IMR-90 (cell line): ENCODE data around the gene CELA2B. TPM values are rescaled to one million over a fixed set of nuclear protein-coding genes. Genes with fewer than 3 reads are reported as not detected.

ENCODE experiments used
- ATAC-seq: fragments of 200-7000 bp; cut with Tn5 transposase; 2 replicates; pipeline ENCODE4 v1.9.1; 2020; ENCODE audit warnings: low read depth, mild to moderate bottlenecking, moderate library complexity
- BruUV-seq: library from RNA; stranded (reverse); fragments of 400-500 nt; replicated peaks from 2 replicates; lab custom pipeline; 2021; lab: Mats Ljungman, UMichigan
- CTCF ChIA-PET: fragments of 300-600 bp; formaldehyde crosslinking; extraction: SDS; loops from one replicate; lab custom pipeline; 2021; ENCODE audit warnings: antibody characterized with exemption; lab: Yijun Ruan, JAX
- POLR2A ChIA-PET: fragments of 300-600 bp; sonication (Branson Sonifier 250); formaldehyde crosslinking; loops from one replicate; lab custom pipeline; 2022; ENCODE audit warnings: antibody characterized with exemption; ENCODE audit not compliant: unreplicated experiment; lab: Charles Lee
- DNase-seq: peaks from one replicate; pipeline ENCODE4 v3.0.0; 2013
- H2AFZ ChIP-seq: replicated peaks from 2 replicates; pipeline ENCODE3; 2013; ENCODE audit warnings: low read length, mild to moderate bottlenecking; ENCODE audit not compliant: poor library complexity
- H2AK5ac ChIP-seq: 2 replicates; pipeline ENCODE4 v1.6.1; 2013; ENCODE audit warnings: low read depth, low read length, inconsistent platforms
- H2AK9ac ChIP-seq: replicated peaks from 2 replicates; pipeline ENCODE3; 2013; ENCODE audit warnings: mild to moderate bottlenecking, low read depth, low read length, moderate library complexity; ENCODE audit not compliant: poor library complexity
- H2BK120ac ChIP-seq: 2 replicates; pipeline ENCODE4 v1.6.1; 2013; ENCODE audit warnings: low read depth, low read length, inconsistent platforms
- H2BK15ac ChIP-seq: 3 replicates; pipeline ENCODE4 v1.6.1; 2013; ENCODE audit warnings: low read depth, low read length, inconsistent platforms
- H2BK20ac ChIP-seq: 2 replicates; pipeline ENCODE4 v1.6.1; 2013; ENCODE audit warnings: low read depth, mild to moderate bottlenecking, inconsistent platforms, low read length, moderate library complexity
- H2BK5ac ChIP-seq: 2 replicates; pipeline ENCODE4 v1.6.1; 2013; ENCODE audit warnings: mild to moderate bottlenecking, low read depth, low read length, inconsistent platforms; ENCODE audit not compliant: poor library complexity, severe bottlenecking
- H3K14ac ChIP-seq: replicated peaks from 2 replicates; pipeline ENCODE4 v1.6.1; 2013; ENCODE audit warnings: low read depth, low read length, inconsistent platforms
- H3K18ac ChIP-seq: 2 replicates; pipeline ENCODE4 v1.6.1; 2013; ENCODE audit warnings: low read depth, low read length, control low read depth
- H3K23ac ChIP-seq: 2 replicates; pipeline ENCODE4 v1.6.1; 2013; ENCODE audit warnings: low read depth, low read length, inconsistent platforms
- H3K27ac ChIP-seq: 2 replicates; pipeline ENCODE4 v1.5.1; 2013; ENCODE audit warnings: mild to moderate bottlenecking, control low read depth, low read length; ENCODE audit not compliant: insufficient read depth
- H3K27me3 ChIP-seq: 2 replicates; pipeline ENCODE4 v1.6.1; 2013; ENCODE audit warnings: low read length; ENCODE audit not compliant: control insufficient read depth, insufficient read depth
- H3K36me3 ChIP-seq: 2 replicates; pipeline ENCODE4 v1.6.1; 2013; ENCODE audit warnings: low read length, mixed read lengths; ENCODE audit not compliant: control insufficient read depth, insufficient read depth
- H3K4ac ChIP-seq: 2 replicates; pipeline ENCODE4 v1.6.1; 2013; ENCODE audit warnings: low read depth, low read length, inconsistent platforms
- H3K4me1 ChIP-seq: 2 replicates; pipeline ENCODE4 v1.6.1; 2013; ENCODE audit warnings: low read length, mixed read lengths; ENCODE audit not compliant: control insufficient read depth, insufficient read depth
- H3K4me2 ChIP-seq: 2 replicates; pipeline ENCODE4 v1.6.1; 2013; ENCODE audit warnings: low read depth, mild to moderate bottlenecking, control low read depth, low read length, moderate library complexity
- H3K4me3 ChIP-seq: 2 replicates; pipeline ENCODE4 v1.5.1; 2013; ENCODE audit warnings: low read depth, mild to moderate bottlenecking, control low read depth, low read length, moderate library complexity; ENCODE audit not compliant: insufficient read depth
- H3K56ac ChIP-seq: 2 replicates; pipeline ENCODE4 v1.6.1; 2013; ENCODE audit warnings: low read length, inconsistent platforms; ENCODE audit not compliant: insufficient read depth; ENCODE audit errors: extremely low read depth
- H3K79me1 ChIP-seq, 2 experiments: 2 replicates each; pipeline ENCODE4 v1.6.1; 2013; ENCODE audit warnings: low read length in 2 of 2, inconsistent platforms in 1 of 2, low read depth in 1 of 2
- H3K9ac ChIP-seq: 2 replicates; pipeline ENCODE4 v1.6.1; 2013; ENCODE audit warnings: low read depth, low read length, control low read depth
- H3K9me1 ChIP-seq: 2 replicates; pipeline ENCODE4 v1.6.1; 2013; ENCODE audit warnings: low read length, inconsistent platforms; ENCODE audit not compliant: insufficient read depth
- H3K9me3 ChIP-seq: 2 replicates; pipeline ENCODE4 v1.6.1; 2013; ENCODE audit warnings: low read length; ENCODE audit not compliant: control insufficient read depth, insufficient read depth
- H4K20me1 ChIP-seq: 2 replicates; pipeline ENCODE4 v1.6.1; 2013; ENCODE audit warnings: low read length, inconsistent platforms; ENCODE audit not compliant: insufficient read depth
- H4K5ac ChIP-seq: 2 replicates; pipeline ENCODE4 v1.6.1; 2013; ENCODE audit warnings: mild to moderate bottlenecking, low read depth, low read length, control low read depth
- H4K8ac ChIP-seq, 2 experiments: 2 replicates each; pipeline ENCODE4 v1.6.1; 2013; ENCODE audit warnings: low read depth in 2 of 2, low read length in 2 of 2, control low read depth in 1 of 2, inconsistent platforms in 1 of 2
- H4K91ac ChIP-seq: 2 replicates; pipeline ENCODE4 v1.6.1; 2013; ENCODE audit warnings: low read depth, low read length, inconsistent platforms; ENCODE audit not compliant: insufficient read depth
- BHLHE40 ChIP-seq: fragments of 150-350 bp; IDR thresholded peaks from 2 replicates; pipeline ENCODE4 v1.6.1; 2016; ENCODE audit warnings: mild to moderate bottlenecking, low read depth, low read length
- CEBPB ChIP-seq: IDR thresholded peaks from 2 replicates; pipeline ENCODE4 v1.6.1; 2012; ENCODE audit warnings: low read depth, low read length, improper control_type of control experiment
- MAFK ChIP-seq: IDR thresholded peaks from 2 replicates; pipeline ENCODE4 v1.6.1; 2012; ENCODE audit warnings: low read depth, low read length, improper control_type of control experiment
- MAZ ChIP-seq: IDR thresholded peaks from 2 replicates; pipeline ENCODE4 v1.6.1; 2012; ENCODE audit warnings: low read depth, mild to moderate bottlenecking, low read length, improper control_type of control experiment, moderate library complexity, borderline replicate concordance
- MXI1 ChIP-seq: IDR thresholded peaks from 2 replicates; pipeline ENCODE4 v1.6.1; 2012; ENCODE audit warnings: low read depth, mild to moderate bottlenecking, low read length, moderate library complexity, borderline replicate concordance
- NFE2L2 ChIP-seq: fragments of 150-350 bp; IDR thresholded peaks from 2 replicates; pipeline ENCODE4 v1.6.1; 2016; ENCODE audit warnings: low read depth, mild to moderate bottlenecking, low read length
- POLR2A ChIP-seq: IDR thresholded peaks from 2 replicates; pipeline ENCODE4 v1.6.1; 2012; ENCODE audit warnings: mild to moderate bottlenecking, low read depth, low read length
- RCOR1 ChIP-seq: IDR thresholded peaks from 2 replicates; pipeline ENCODE4 v1.6.1; 2012; ENCODE audit warnings: mild to moderate bottlenecking, low read length, improper control_type of control experiment; ENCODE audit not compliant: insufficient replicate concordance
- SMC3 ChIP-seq: fragments of 150-350 bp; IDR thresholded peaks from 2 replicates; pipeline ENCODE4 v1.6.1; 2016; ENCODE audit warnings: low read depth, mild to moderate bottlenecking, antibody characterized with exemption, low read length, moderate library complexity
- USF2 ChIP-seq: fragments of 150-350 bp; IDR thresholded peaks from 2 replicates; pipeline ENCODE4 v1.6.1; 2017; ENCODE audit warnings: mild to moderate bottlenecking, antibody characterized with exemption, low read length, low read depth
- WGBS, 2 experiments: methylation state at CpG; one replicate each; pipeline versions ENCODE4 v1.1.5 to v1.1.7; 2013; ENCODE audit warnings: missing lambda C conversion rate in 2 of 2; ENCODE audit not compliant: insufficient read length in 1 of 2; ENCODE audit errors: extremely low coverage in 2 of 2; 5-methylcytosine and 5-hydroxymethylcytosine counted together
- dilution Hi-C: fragments of 300-500 bp; cut with HindIII; formaldehyde crosslinking; loops from one replicate; pipeline ENCODE4 v1.14.3; 2018; ENCODE audit warnings: low sequenced_read_pairs; ENCODE audit not compliant: unreplicated experiment
- in situ Hi-C: fragments of 300-500 bp; cut with MboI; formaldehyde crosslinking; loops from 3 replicates; pipeline ENCODE4 v1.14.3; 2019; ENCODE audit warnings: low sequenced_read_pairs, inconsistent platforms, mixed read lengths
- intact Hi-C: fragments of 100-400 bp; cut with micrococcal nuclease; formaldehyde crosslinking; loops from 2 replicates; pipeline ENCODE4 v1.10.0; 2022
- polyA plus RNA-seq, 3 experiments: library from polyadenylated mRNA; depleted of rRNA; stranded (reverse); fragments of >200 nt; gene quantifications; 2 replicates each; pipeline ENCODE4 v1.2.3, GENCODE V29; 2012; ENCODE audit warnings: low replicate concordance in 1 of 3
- total RNA-seq: library from RNA; depleted of rRNA; stranded (reverse); fragments of >200 nt; gene quantifications from 2 replicates; pipeline ENCODE4 v1.2.3, GENCODE V29; 2012
- TF ChIP-seq, protein P1 (sequence below): fragments of 150-350 bp; IDR thresholded peaks from 2 replicates; pipeline ENCODE4 v1.6.1; 2016; ENCODE audit warnings: low read depth, mild to moderate bottlenecking, low read length, moderate library complexity, borderline replicate concordance

The CELA2B gene
- total and polyA plus RNA-seq, 2 of the 4 experiments (the other 2 are of a cell fraction): not detected

- TF ChIP-seq NFE2L2: no peak
These were observed 40.4 kb upstream of the CELA2B start (continued) for GRCh38 chr1:15435239-15436077.

- Histone ChIP-seq H3K4me3 (no peak overlapping the region), H2BK20ac (no peak overlapping the region), H3K9me1 (peaks cover 9% of the 10 kb centered on the region), H3K4me2 (no peak overlapping the region), H4K20me1 (no peaks in the 10 kb centered on the region), H4K91ac (no peak overlapping the region), H3K18ac (no peak overlapping the region), H2AK5ac (no peak overlapping the region), H3K27ac (no peak overlapping the region), H3K79me1 (no peaks in the 10 kb centered on the region), H2AK9ac (no peak overlapping the region), H3K36me3 (no peaks in the 10 kb centered on the region), H3K23ac (no peak overlapping the region), H3K14ac (no peak overlapping the region), H3K9me3 (no peaks in the 10 kb centered on the region), H3K4me1 (peaks cover 13% of the 10 kb centered on the region), H3K27me3 (no peaks in the 10 kb centered on the region; the same call in 1 of the 2 replicates), H4K8ac (no peak overlapping the region), H4K5ac (no peak overlapping the region), H3K56ac (no peak overlapping the region), H2BK5ac (no peak overlapping the region), H2BK120ac (no peak overlapping the region), H2BK15ac (no peak overlapping the region), H3K4ac (no peak overlapping the region), H3K9ac (no peak overlapping the region), H2AFZ (no peak overlapping the region)
- CTCF ChIA-PET: no interaction called here
- in situ Hi-C loops (no loop called here), intact Hi-C loops (no loop called here), dilution Hi-C loops (no loop called here)
- DNase-seq (no peak), ATAC-seq (no peak)
- 84% methylated on average over 5 of the region's 6 CpGs; no CpG with 5 or more reads in 1 of the 2 experiments for whole genome bisulfite sequencing, 2 experiments
- BruUV-seq: no TSS peak
- POLR2A ChIA-PET: no interaction called here
- no peak for TF ChIP-seq SMC3
- TF ChIP-seq MAFK: no peak
- no peak for TF ChIP-seq MXI1
- TF ChIP-seq NFE2L2: no peak
- TF ChIP-seq, protein P1, sequence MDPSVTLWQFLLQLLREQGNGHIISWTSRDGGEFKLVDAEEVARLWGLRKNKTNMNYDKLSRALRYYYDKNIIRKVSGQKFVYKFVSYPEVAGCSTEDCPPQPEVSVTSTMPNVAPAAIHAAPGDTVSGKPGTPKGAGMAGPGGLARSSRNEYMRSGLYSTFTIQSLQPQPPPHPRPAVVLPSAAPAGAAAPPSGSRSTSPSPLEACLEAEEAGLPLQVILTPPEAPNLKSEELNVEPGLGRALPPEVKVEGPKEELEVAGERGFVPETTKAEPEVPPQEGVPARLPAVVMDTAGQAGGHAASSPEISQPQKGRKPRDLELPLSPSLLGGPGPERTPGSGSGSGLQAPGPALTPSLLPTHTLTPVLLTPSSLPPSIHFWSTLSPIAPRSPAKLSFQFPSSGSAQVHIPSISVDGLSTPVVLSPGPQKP: no peak
- no peak for TF ChIP-seq CEBPB
- no peak for TF ChIP-seq USF2
- no peak for TF ChIP-seq POLR2A
- TF ChIP-seq MAZ: no peak
- TF ChIP-seq BHLHE40: no peak
- no peak for TF ChIP-seq RCOR1
These were observed 38.9 kb upstream of the CELA2B start for GRCh38 chr1:15436881-15437442.
